Activated CD4-positive, alpha-beta T cell treated with anti-CD3 and anti-CD28 coated beads for 36 hours (primary cell): Measurements from ENCODE around the gene ABCF3. TPM values are rescaled to one million over a fixed set of nuclear protein-coding genes. Genes with fewer than 3 reads are reported as not detected.
"Not testable (repeated sequence)": the region's sequence is repeated elsewhere in the genome, so short reads cannot be mapped to it uniquely, and the experiment has no call there.

Experiments
- ATAC-seq: fragments of 200-7000 bp; cut with Tn5 transposase; one replicate; pipeline ENCODE4 v1.10.0; 2021; ENCODE audit warnings: mild to moderate bottlenecking, moderate library complexity
- CTCF ChIA-PET: fragments of 350-600 bp; sonication (Branson Sonifier 250); formaldehyde crosslinking; loops from one replicate; lab custom pipeline; 2021; ENCODE audit warnings: antibody characterized with exemption; lab: Charles Lee
- POLR2A ChIA-PET: fragments of 350-600 bp; sonication (Branson Sonifier 250); formaldehyde crosslinking; loops from one replicate; lab custom pipeline; 2021; ENCODE audit warnings: antibody characterized with exemption, inconsistent platforms; lab: Charles Lee
- DNase-seq: peaks from one replicate; pipeline ENCODE4 v3.0.0-alpha.2; 2020
- H3K27ac Mint-ChIP-seq: one replicate; pipeline ENCODE4 v1.8.0; 2021; ENCODE audit warnings: mixed read lengths
- H3K27me3 Mint-ChIP-seq: one replicate; pipeline ENCODE4 v1.8.0; 2021; ENCODE audit warnings: mixed read lengths
- H3K36me3 Mint-ChIP-seq: one replicate; pipeline ENCODE4 v1.8.0; 2021; ENCODE audit warnings: low read depth, mixed read lengths
- H3K4me1 Mint-ChIP-seq: one replicate; pipeline ENCODE4 v1.8.0; 2021; ENCODE audit warnings: mixed read lengths
- H3K4me3 Mint-ChIP-seq: one replicate; pipeline ENCODE4 v1.8.0; 2021; ENCODE audit warnings: mild to moderate bottlenecking, moderate library complexity, mixed read lengths
- H3K9me3 Mint-ChIP-seq: one replicate; pipeline ENCODE4 v1.8.0; 2021; ENCODE audit warnings: low read depth, mixed read lengths
- intact Hi-C, 2 experiments: fragments of 100-400 bp; cut with DNase I in 1 of 2; cut with micrococcal nuclease in 1 of 2; formaldehyde crosslinking; loops; one replicate each; pipeline versions ENCODE4 v1.14.2 to v1.15.1; 2022 to 2024; cut with DNase I, micrococcal nuclease
- total RNA-seq, 2 experiments: library from RNA; stranded (reverse); gene quantifications; one replicate each; pipeline ENCODE4 v1.2.3, GENCODE V29; 2021

The ABCF3 gene
- total RNA-seq, 2 experiments from 2014 or later, result 58.2 to 66.2 TPM

DNA sequence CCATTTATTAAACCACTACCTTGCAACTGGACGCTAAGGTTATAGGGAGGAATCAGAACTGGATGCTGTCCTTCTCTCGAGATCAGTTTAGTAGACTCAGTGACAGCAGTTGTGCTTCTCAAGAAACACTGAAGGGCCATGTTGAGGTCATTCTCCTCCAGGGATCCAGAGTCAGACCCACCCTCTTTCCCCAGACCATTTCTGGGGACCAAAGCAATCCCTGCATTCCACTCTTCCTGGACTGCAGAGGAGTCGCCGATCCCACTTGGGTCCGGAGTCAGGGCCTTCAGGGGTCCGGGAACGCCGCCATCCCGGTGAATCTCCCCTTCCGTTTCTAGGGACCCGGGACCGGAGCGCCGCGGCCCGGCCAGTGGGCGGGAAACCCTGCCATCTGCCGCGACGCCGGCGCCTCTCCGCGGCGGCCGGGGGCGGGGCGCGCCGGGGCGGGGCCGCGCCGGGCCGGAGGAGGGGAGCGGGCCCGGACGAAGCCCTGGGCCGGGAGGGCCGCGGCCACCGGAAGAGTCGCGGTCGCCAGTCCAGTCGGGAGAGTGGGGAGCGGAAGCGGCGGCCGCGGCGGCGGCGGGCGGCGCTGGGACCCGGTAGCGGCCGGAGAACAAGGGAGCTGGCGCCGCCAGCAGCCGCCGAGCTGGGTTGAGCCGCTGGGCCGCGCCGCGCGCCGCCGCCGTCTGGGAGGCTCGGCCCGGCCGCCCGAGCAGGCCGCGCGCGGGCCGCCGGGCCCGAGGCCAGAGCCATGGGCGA lies 30.9 kb upstream of the ABCF3 start, which contains the start of gene DVL3:
DVL3 (plus strand) TSS at position 493 of the 759 bp plus-strand sequence; CDS start at position 752, 259 bp downstream.
- Mint-ChIP-seq H3K4me1 (peaks cover 23% of the 10 kb centered on the region), H3K36me3 (peaks cover 3% of the 10 kb centered on the region), H3K9me3 (no peaks in the 10 kb centered on the region), H3K27me3 (no peaks in the 10 kb centered on the region), H3K27ac (peak within 1 kb of the TSS; percentile 80), H3K4me3 (peak within 1 kb of the TSS; percentile 97)
- ChIA-PET CTCF (interaction anchor here (0.8 to 1.0 kb wide), 2 partner anchors 9 to 216 kb away, joined by 3 read pairs; no protein-coding TSS in a partner anchor), POLR2A (no interaction called here)
- intact Hi-C loops, result loop anchor here (1.0 to 2.0 kb wide), 6 partner anchors 19 to 94 kb away; partner anchors contain the start of genes EIF2B5 (in 2 of the 2), ABCF3 (in 1 of the 2), AP2M1 (in 1 of the 2) and EEF1AKMT4 (in 1 of the 2)
- ATAC-seq (peak; percentile 71), DNase-seq (peak; percentile 61)

GRCh38 chr3:184155644-184156521 lies 30.1 kb upstream of the ABCF3 start:
- Mint-ChIP-seq H3K9me3 (no peaks in the 10 kb centered on the region), H3K4me3 (peak overlapping the region; percentile 97), H3K4me1 (peaks cover 27% of the 10 kb centered on the region), H3K27me3 (no peaks in the 10 kb centered on the region), H3K27ac (peak overlapping the region; percentile 80), H3K36me3 (peaks cover 3% of the 10 kb centered on the region)
- DNase-seq (peak; percentile 73), ATAC-seq (peak; percentile 66)
- intact Hi-C loops, result loop anchor here (1.0 to 2.0 kb wide), 6 partner anchors 18 to 93 kb away; partner anchors contain the start of genes AP2M1 (in 2 of the 2), EIF2B5 (in 2 of the 2), ABCF3 (in 1 of the 2) and EEF1AKMT4 (in 1 of the 2)
- ChIA-PET POLR2A (interaction anchor here (0.7 to 1.1 kb wide), 2 partner anchors 22 to 143 kb away, joined by 4 to 5 read pairs; no protein-coding TSS in a partner anchor), CTCF (interaction anchor here (0.8 to 1.2 kb wide), 3 partner anchors 10 to 215 kb away, joined by 3 to 4 read pairs (median 3); no protein-coding TSS in a partner anchor)

DNA sequence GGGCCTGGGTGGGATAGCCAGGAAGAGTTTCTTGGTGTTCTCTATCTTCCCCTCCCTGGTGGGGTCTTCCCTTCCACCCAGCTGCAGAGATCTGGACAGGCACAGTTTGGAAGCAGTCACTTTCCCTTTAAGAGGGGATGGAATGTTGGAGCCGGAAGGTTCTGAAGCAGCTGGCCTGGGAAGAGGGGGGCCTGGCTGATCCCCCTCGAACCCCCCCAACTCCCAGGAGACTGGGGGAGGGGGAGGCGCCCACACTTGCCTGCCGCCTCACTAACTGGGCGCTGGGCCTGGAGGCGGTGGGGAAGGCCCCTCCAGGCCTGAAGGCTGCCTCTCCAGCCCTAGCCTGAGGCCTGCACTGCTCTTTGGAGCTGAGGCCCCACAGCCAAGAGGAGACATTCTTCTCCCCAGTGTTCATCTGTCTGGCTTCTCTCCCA lies 29.5 kb upstream of the ABCF3 start:
- DNase-seq (no peak), ATAC-seq (no peak)
- Mint-ChIP-seq H3K9me3 (no peaks in the 10 kb centered on the region), H3K27me3 (no peaks in the 10 kb centered on the region), H3K36me3 (peaks cover 3% of the 10 kb centered on the region), H3K27ac (peak overlapping the region; percentile 80), H3K4me1 (peaks cover 27% of the 10 kb centered on the region), H3K4me3 (peak overlapping the region; percentile 97)
- CTCF ChIA-PET, result interaction anchor here (1.2 kb wide), 1 partner anchor 70 kb away, joined by 4 read pairs; no protein-coding TSS in a partner anchor
- intact Hi-C loops, result loop anchor here in 1 of 2 experiments (1.0 kb wide), 1 partner anchor 18 kb away; the partner anchor contains the start of gene AP2M1
- POLR2A ChIA-PET, result interaction anchor here (1.1 kb wide), 1 partner anchor 23 kb away, joined by 5 read pairs; no protein-coding TSS in a partner anchor

GRCh38 chr3:184157206-184157605 lies 28.8 kb upstream of the ABCF3 start:
- peaks cover 27% of the 10 kb centered on the region for H3K4me1 Mint-ChIP-seq
- no peaks in the 10 kb centered on the region for H3K27me3 Mint-ChIP-seq
- H3K27ac Mint-ChIP-seq, result no peak overlapping the region
- CTCF ChIA-PET, result interaction anchor here (1.2 to 1.8 kb wide), 2 partner anchors 70 to 71 kb away, joined by 4 read pairs; partner anchors contain the start of gene VWA5B2
- DNase-seq (no peak), ATAC-seq (no peak)
- H3K4me3 Mint-ChIP-seq, result peak overlapping the region; percentile 97
- no peaks in the 10 kb centered on the region for H3K9me3 Mint-ChIP-seq
- intact Hi-C loops, result no loop called here
- POLR2A ChIA-PET, result interaction anchor here (1.3 kb wide), 1 partner anchor 24 kb away, joined by 3 read pairs; no protein-coding TSS in a partner anchor
- H3K36me3 Mint-ChIP-seq, result peaks cover 3% of the 10 kb centered on the region

- ATAC-seq, result no peak
- Mint-ChIP-seq H3K4me1 (peaks cover 26% of the 10 kb centered on the region), H3K27me3 (no peaks in the 10 kb centered on the region), H3K4me3 (no peak overlapping the region), H3K36me3 (peaks cover 3% of the 10 kb centered on the region), H3K27ac (no peak overlapping the region), H3K9me3 (no peaks in the 10 kb centered on the region)
- CTCF ChIA-PET, result interaction anchor here (0.7 to 1.8 kb wide), 2 partner anchors 14 to 70 kb away, joined by 4 read pairs; partner anchors contain the start of gene VWA5B2
- POLR2A ChIA-PET, result interaction anchor here (1.3 kb wide), 1 partner anchor 25 kb away, joined by 3 read pairs; no protein-coding TSS in a partner anchor
- DNase-seq, result no peak
- intact Hi-C loops, result no loop called here
Measured at GRCh38 chr3:184158404-184158803, 27.6 kb upstream of the ABCF3 start.

- intact Hi-C loops, result no loop called here
- Mint-ChIP-seq H3K4me1 (peaks cover 21% of the 10 kb centered on the region), H3K36me3 (peaks cover 11% of the 10 kb centered on the region), H3K4me3 (no peak overlapping the region), H3K27ac (no peak overlapping the region), H3K9me3 (no peaks in the 10 kb centered on the region), H3K27me3 (no peaks in the 10 kb centered on the region)
- DNase-seq, result no peak
- ChIA-PET POLR2A (no interaction called here), CTCF (interaction anchor here (0.7 to 1.1 kb wide), 3 partner anchors 25 to 89 kb away, joined by 3 read pairs; partner anchors contain the start of gene EIF2B5)
- ATAC-seq, result peak; percentile 32
Measured at GRCh38 chr3:184160456-184160855, 25.5 kb upstream of the ABCF3 start.

DNA sequence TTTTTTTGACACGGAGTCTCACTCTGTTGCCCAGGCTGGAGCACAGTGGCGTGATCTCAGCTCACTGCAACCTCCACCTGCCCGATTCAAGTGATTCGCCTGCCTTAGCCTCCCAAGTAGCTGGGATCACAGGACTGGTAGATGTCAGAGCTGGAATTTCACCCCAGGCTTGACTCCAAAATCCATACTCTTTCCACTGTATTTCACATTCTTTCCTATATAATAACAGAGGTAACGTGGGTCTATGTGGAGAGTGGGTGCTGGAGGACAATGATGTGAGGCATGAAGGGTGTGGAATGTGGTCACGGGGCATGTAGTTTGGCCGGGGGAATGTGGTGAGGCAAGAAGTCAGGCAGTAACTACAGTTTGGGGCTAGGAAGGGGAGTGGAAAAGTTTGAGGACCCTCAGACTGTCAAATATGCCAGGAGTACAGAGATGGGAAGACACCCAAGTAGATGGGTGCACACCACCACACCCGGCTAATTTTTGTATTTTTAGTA lies 23.4 kb upstream of the ABCF3 start:
- H3K4me3 Mint-ChIP-seq, DNase-seq, H3K9me3 Mint-ChIP-seq, POLR2A ChIA-PET, H3K27me3 Mint-ChIP-seq, intact Hi-C loops, ATAC-seq, H3K27ac Mint-ChIP-seq, CTCF ChIA-PET: not testable (repeated sequence)
- H3K36me3 Mint-ChIP-seq, result peaks cover 19% of the 10 kb centered on the region
- H3K4me1 Mint-ChIP-seq, result peaks cover 10% of the 10 kb centered on the region

DNA sequence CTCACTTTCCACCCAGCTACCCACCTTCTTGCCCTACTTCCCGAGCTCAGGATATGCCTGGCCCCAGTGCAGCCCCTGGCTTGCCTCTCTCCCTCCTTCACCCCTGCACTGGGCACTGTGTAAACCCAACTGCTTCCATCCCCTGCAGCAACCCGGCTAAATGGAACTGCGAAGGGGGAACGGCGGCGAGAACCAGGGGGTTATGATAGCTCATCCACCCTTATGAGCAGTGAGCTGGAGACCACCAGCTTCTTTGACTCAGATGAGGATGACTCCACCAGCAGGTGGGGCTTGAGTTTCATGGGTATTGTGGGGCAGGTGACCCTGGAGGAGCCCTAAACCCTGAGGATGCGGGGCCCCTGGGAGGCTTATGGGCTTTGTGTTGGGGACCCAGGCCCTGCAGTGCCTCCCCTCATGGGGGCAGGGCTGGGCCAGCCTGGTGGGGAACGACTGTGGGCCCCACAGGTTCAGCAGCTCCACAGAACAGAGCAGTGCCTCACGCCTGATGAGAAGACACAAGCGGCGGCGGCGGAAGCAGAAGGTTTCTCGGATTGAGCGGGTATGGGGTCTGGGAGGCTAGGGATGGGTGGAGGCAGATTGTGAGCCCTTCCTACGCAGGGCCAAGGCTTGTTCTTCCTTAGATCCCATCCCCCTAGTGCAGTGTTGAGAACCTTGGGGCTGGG lies 21.2 kb upstream of the ABCF3 start:
- H3K4me3 Mint-ChIP-seq, result no peak overlapping the region
- CTCF ChIA-PET, result interaction anchor here (0.6 kb wide), 1 partner anchor 398 kb away, joined by 3 read pairs; no protein-coding TSS in a partner anchor
- peaks cover 20% of the 10 kb centered on the region for H3K36me3 Mint-ChIP-seq
- DNase-seq, result no peak
- no peaks in the 10 kb centered on the region for H3K9me3 Mint-ChIP-seq
- H3K27me3 Mint-ChIP-seq, result no peaks in the 10 kb centered on the region
- POLR2A ChIA-PET, result no interaction called here
- no peak overlapping the region for H3K27ac Mint-ChIP-seq
- H3K4me1 Mint-ChIP-seq, result peaks cover 4% of the 10 kb centered on the region
- no peak for ATAC-seq
- intact Hi-C loops, result no loop called here

GRCh38 chr3:184165543-184165942 lies 20.5 kb upstream of the ABCF3 start:
- H3K9me3 Mint-ChIP-seq, result no peaks in the 10 kb centered on the region
- ATAC-seq (no peak), DNase-seq (no peak)
- intact Hi-C loops, result no loop called here
- no peak overlapping the region for H3K4me3 Mint-ChIP-seq
- peaks cover 20% of the 10 kb centered on the region for H3K36me3 Mint-ChIP-seq
- no peak overlapping the region for H3K27ac Mint-ChIP-seq
- ChIA-PET CTCF (no interaction called here), POLR2A (interaction anchor here (0.6 kb wide), 1 partner anchor 29 kb away, joined by 3 read pairs; no protein-coding TSS in a partner anchor)
- H3K4me1 Mint-ChIP-seq, result no peaks in the 10 kb centered on the region
- no peaks in the 10 kb centered on the region for H3K27me3 Mint-ChIP-seq

DNA sequence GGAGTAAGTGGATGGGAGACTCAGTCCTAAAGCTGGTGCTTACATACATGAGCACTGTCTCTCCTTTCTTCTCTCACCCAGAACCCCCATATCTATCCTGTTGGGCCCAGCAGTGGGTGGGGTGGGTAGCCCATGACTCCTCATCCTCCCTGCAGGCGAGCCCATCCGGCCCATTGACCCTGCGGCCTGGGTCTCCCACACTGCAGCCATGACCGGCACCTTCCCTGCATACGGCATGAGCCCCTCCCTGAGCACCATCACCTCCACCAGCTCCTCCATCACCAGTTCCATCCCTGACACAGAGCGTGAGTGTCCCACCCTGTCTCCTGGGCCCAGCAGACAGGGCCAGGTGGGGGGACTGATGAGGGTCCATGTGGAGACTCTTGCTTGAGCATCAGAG lies 19.3 kb upstream of the ABCF3 start:
- H3K9me3 Mint-ChIP-seq, result no peaks in the 10 kb centered on the region
- no peaks in the 10 kb centered on the region for H3K4me1 Mint-ChIP-seq
- no peak overlapping the region for H3K27ac Mint-ChIP-seq
- no peaks in the 10 kb centered on the region for H3K27me3 Mint-ChIP-seq
- DNase-seq, result no peak
- CTCF ChIA-PET, result no interaction called here
- peaks cover 26% of the 10 kb centered on the region for H3K36me3 Mint-ChIP-seq
- H3K4me3 Mint-ChIP-seq, result no peak overlapping the region
- POLR2A ChIA-PET, result no interaction called here
- ATAC-seq, result no peak
- intact Hi-C loops, result no loop called here
